GM19023 (cell line): ENCODE measurements around the gene TMBIM4.
"Not testable (repeated sequence)": the region's sequence is repeated elsewhere in the genome, so short reads cannot be mapped to it uniquely, and the experiment has no call there.

Experiments used
- ATAC-seq: cut with Tn5 transposase; IDR thresholded peaks from one replicate; pipeline ENCODE4 v1.9.1; 2021; ENCODE audit warnings: mild to moderate bottlenecking, moderate library complexity; ENCODE audit not compliant: unreplicated experiment

Gene TMBIM4

DNA sequence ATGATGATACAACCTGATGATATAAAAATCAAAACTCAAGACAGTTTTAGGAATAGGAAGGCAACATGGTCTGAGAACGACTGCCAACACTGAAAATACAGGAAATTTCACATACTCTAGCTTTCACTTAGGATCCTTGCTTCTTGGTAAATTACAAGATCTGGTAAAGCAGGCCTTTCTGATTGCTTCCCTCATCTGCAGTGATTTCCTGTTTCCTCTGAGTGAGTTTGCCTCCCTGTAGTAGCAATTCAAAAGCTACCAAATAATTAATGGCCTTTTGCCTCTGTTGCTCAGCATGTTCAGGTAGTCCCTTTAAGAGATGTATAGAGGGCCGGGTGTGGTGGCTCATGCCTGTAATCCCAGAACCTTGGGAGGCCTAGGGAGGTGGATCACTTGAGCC, 17.2 kb upstream of the TMBIM4 start:
- no peak for ATAC-seq

DNA sequence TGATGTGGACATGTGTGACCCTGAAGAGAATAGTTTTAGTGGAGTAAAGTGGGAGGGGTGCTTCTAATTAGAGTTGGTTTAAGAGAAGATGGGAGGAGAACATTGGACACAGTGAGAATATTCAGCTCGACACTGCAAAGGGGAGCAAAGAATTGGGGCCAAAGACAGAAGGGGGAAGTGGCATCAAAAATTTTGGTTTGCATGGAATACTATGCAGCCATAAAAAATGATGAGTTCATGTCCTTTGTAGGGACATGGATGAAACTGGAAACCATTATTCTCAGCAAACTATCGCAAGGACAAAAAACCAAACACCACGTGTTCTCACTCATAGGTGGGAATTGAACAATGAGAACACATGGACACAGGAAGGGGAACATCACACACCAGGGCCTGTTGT, 15.0 kb upstream of the TMBIM4 start:
- ATAC-seq: not testable (repeated sequence)

DNA sequence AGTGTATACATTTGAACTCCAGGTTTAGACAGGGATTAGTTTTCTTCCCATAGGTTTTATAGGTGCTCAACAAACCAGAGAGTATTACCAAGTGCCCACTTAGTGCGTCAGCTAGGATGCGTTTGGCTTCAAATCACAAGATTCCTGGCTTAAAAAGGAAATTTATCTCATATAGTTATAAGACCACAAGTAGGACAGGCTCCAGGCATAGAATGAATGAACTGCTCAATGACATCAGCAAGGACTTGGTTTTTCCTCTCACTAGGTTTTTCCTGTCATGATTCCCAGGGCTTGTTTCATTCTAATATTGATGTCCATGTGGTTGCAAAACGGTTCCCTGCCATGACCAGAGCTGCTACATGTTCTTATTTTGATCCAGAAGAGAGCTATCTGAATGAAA, 13.2 kb upstream of the TMBIM4 start:
- no peak for ATAC-seq

DNA sequence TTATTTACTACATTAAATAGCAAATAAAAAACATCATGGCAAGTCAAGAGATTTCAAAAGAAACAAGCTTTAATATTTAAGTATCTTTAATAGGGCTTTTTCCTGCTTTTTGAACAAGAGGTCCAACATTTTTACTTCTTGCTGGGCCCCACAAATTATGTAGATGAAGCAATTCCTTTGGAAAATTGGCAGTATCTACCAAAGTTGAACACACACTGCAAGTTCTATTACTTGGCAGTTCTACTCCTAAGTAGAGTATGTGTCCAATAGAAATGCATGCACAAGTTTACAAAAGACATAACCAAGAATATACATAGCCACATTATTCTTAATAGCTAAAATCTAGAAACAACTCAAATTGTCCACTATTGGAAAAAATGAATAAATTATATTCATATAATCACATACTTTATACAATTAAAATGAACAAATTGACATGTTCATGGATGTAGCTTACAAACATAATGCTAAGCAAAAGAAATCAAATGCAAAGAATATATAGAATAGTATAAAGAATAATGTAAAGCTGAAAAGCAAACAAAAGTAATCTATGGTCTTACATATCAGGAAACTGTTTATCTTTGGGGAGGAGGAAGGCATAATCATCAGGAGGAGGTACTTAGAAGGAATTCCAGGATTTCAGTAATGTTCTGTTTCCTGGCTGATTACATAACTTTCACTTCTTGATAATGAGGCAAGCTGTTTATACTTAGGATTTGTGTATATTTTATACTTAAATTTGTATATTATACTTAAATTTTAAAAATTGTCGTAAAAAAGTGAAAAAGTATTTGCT, 6.5 kb upstream of the TMBIM4 start:
- no peak for ATAC-seq

DNA sequence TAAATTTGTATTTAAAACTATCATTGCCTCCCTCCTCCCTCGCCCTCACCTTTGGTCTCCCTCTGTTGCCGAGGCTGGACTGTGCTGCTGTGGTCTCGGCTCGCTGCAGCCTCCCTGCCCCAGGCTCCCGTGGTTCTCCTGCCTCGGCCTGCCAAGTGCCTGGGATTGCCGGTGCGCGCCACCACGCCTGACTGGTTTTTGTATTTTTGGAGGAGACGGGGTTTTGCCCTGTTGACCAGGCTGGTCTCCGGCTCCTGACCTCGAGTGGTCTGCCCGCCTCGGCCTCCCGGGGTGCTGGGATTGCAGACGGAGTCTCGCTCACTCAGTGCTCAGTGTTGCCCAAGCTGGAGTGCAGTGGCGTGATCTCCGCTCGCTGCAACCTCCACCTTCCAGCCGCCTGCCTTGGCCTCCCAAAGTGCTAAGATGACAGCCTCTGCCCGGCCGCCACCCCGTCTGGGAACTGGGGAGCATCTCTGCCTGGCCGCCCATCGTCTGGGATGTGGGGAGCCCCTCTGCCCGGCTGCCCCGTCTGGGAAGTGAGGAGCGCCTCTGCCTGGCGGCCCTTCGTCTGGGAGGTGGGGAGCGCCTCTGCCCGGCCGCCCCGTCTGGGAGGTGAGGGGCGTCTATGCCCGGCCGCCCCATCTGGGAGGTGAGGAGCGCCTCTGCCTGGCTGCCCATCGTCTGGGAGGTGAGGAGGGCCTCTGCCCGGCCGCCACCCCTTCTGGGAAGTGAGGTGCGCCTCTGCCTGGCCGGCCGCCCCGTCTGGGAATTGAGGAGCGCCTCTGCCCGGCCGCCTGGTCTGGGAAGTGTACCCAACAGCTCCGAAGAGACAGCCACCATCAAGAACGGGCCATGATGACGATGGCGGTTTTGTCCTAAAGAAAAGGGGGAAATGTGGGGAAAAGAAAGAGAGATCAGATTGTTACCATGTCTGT, 4.9 kb upstream of the TMBIM4 start:
- not testable (repeated sequence) for ATAC-seq

DNA sequence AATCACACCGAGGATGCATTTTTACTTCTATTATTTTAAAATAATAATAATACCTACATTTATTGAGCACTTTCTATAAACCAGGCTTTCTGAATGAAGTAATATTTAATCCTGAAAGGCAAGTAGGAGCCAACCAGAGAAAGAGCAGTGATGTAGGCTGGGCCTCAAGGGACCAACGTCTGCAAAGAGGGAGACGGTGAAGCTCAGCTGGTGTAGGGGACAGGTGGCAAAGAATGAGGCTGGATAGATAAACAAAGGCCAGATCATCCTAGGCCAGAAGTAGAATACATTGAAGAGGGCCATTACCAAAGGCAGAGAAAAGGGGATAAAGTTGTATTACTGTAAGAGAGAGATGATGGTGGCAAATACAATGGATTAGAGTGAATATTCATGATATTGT, 810 bp upstream of the TMBIM4 start:
- ATAC-seq: no peak

DNA sequence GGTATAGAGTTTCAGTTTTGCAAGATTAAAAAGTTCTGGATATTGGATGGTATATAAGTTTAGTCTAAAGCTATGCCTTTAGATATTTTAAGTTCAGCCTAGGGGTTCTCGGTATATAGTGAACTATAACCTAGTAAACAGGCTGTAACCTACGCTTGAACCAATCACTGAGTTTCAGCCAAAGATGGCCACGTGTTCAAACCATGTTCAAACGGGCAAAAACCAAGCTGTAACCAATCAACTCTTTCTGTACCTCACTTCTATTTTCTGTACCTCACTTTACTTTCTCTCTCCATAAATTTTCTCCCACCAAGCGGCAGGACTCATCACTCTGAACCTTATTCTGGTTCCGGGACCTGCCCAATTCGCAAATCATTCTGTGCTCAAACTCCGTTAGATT, 1.4 kb downstream of the TMBIM4 start:
- no peak for ATAC-seq

DNA sequence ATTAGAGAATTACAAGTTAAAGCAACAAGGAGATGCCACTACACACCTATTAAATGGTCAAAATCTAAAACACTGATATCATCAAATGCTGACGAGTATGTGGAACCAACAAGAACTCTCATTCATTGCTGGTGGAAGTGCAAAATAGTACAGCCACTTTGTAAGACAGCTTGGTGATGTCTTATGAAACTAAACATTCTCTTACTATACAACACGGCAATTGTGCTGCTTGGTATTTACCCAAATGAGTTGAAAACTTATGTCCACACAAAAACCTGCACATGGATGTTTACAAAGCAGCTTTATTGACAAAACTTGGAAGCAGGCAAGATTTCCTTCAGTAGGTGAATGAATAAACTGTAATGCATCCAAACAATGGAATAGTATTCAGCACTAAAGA, 3.2 kb downstream of the TMBIM4 start:
- ATAC-seq: no peak

DNA sequence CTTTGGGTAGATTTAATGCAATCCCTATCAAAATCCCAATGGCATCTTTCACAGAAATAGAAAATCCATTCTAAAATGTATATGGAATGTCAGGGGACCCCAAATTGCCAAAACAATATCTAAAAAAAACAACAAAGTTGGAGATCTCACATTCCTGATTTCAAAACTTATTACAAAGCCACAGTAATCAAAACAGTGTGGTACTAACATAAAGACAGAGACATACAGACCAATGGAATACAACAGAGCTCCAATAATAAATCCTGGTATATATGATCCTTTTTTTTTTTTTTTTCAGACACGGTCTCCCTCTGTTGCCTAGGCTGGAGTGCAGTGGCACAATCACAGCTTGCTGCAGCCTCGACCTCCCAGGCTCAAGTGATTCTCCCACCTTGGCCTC, 4.7 kb downstream of the TMBIM4 start:
- ATAC-seq: no peak

DNA sequence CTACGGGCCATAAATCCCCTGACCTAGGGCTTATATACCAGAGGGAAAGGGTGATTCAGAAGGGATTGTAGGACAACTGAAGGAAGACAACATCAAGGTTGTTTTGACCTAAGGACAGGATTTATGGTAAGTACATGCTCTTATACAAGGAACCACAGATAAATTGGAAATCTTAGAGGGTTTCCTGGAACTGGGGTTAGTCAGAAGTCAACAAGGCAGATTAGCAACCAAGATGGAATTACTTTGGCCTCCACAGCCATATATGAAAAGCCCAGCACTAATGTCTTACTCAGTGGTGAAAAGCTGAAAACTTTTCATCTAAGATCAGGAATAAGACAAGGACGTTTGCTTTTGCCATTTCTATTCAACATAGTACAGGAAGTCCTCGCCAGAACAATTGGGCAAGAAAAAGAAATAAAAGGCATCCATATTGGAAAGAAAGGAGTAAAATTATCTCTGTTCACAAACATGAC, 5.4 kb downstream of the TMBIM4 start:
- no peak for ATAC-seq

DNA sequence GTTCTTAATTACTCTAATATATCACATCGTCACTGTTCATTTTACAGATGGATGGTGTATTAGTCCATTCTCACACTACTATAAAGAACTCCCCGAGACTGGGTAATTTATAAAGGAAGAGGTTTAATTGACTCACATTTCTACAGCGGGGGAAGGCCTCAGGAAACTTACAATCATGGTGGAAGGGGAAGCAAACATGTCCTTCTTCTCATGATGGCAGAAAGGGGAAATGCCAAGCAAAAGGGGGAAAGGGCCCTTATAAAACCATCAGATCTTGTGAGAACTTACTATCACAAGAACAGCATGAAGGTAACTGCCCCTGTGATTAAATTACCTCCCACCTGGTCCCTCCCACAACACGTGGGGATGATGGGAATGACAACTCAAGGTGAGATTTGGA, 6.5 kb downstream of the TMBIM4 start:
- ATAC-seq: no peak

DNA sequence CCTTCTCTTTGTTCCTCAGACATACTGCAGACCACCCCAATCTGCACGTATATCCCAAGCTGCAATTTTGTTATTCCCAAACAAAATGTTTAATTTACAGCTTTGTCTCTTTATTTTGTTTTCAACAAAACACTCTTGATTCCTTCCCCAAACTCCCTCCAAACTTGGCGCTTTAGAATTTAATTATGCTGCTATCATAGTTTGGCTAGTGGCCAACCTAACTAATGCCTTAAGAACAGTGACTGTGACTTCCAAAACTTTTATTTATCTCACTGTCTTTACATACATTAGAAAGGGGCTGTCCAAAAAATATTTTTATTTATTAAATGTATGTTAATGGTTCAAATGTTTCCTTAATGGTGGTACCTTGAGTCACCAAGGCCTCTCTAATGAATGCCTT, 7.1 kb downstream of the TMBIM4 start:
- no peak for ATAC-seq

DNA sequence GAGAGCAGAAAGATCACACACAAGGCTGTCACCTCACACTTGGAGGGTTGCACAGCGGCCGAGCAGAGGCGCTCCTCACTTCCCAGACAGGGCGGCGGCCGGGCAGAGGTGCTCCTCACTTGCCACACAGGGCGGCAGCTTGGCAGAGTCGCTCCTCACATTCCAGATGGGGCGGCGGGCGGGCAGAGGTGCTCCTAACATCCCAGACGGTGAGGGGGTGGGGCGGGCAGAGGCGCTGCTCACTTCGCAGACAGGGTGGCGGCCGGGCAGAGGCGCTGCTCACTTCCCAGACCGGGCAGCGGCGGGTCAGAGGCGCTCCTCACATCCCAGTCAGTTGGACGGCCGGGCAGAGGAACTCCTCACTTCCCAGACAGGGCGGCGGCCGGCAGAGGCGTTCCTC, 9.1 kb downstream of the TMBIM4 start:
- ATAC-seq: no peak

DNA sequence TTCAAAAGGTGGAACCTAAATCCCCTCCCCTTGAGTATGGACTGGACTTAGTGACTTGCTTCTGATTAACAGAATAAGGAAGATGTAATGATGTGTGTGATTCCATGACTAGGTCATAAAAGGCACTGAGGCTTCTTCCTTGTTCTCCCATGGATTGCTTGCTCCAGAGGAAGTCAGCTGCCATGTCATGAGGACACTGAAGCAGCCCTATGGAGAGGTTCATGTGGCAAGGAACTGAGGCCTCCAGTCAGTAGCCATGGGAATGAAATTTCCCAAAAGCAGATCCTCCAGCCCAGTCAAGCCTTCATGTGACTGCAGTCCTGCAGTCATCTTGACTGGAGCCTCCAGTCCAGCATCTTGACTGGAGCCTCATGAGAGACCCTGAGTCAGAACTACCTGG, 10.7 kb downstream of the TMBIM4 start:
- ATAC-seq: no peak

DNA sequence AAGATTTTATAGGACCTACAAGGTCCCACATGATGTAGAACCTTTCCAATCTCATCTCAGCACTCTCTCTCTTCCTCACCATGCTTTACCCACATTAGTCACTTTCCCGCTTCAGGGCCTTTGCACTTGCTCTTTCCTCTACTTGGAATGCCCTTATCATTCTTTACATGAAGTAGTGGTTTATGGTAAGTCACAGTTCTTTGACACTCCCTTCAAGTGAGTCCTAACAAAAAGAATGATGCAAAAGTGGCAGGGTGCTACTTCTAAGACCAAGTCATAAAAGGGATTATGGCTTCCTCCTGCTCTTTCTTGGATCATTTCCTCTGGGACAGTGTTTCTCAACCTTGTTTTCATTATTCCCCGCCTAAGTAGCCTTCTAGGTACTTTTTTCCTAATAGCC, 13.1 kb downstream of the TMBIM4 start:
- ATAC-seq: no peak

DNA sequence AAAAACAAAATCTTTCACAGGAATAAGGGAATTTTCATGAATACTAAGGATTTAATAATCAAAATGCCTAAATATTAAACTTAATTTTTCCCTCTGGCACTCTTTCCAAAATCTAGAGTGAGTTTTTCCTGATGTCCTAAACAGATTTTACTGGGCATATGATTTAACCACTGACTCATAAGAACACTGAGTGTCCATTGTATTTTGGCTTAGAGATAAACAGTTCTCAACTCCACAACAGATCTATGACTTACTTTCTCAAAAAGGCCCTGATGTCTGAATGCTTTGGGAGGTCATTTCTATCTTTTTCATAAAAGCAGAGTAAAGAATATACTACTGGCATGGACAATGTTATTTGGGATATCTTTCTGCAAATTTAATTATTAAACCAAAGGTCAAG, 15.0 kb downstream of the TMBIM4 start:
- ATAC-seq: no peak

DNA sequence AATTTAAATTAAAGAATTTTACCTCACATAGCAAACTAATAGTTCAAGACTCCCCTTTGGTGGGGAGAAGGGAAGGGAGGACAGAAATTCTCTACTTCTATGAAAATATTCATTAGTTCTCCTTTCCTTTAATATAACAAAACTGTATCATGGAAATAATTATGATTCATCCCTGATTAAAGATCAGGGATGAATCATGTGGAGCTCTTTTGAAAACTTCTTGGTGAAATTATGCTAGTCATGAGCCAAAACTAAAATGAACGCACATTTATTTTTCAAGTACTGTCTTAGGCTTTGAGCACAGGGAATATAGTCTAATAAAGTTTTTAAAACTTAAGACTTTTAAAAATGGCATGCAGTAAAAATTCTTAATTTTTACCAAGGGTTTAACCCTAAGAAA, 17.1 kb downstream of the TMBIM4 start:
- no peak for ATAC-seq

DNA sequence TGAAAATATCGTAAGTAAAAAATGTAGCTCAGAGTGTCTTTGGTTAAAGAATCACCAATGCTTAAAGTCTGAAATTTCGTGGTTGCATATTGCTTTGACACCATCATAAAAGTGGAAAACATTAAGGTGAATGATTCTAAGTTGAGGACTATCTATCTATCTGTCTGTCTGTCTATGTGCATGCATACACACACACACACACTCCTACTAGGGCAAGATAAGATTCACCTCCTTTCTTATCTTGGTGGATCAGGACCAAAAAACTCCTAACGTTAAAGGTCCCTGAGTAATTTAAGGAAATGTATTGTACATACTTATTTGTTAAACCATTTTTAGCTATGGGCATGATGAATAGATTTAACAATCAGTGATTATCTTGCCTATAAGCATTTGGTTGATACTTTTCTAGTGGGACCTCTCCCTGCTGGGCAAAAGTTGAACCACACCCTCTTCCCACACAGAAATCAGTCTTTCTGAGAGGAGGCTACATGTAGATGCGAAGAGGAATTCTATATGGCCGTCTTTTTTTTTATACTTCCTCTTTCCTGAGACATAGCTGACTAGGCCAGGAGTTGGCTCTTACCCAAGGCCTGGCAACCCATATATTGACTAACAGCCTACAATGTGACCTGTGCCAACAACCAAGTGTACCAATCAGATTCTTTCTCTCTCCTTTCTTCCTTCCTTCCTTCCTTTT, 19.9 kb downstream of the TMBIM4 start:
- no peak for ATAC-seq

DNA sequence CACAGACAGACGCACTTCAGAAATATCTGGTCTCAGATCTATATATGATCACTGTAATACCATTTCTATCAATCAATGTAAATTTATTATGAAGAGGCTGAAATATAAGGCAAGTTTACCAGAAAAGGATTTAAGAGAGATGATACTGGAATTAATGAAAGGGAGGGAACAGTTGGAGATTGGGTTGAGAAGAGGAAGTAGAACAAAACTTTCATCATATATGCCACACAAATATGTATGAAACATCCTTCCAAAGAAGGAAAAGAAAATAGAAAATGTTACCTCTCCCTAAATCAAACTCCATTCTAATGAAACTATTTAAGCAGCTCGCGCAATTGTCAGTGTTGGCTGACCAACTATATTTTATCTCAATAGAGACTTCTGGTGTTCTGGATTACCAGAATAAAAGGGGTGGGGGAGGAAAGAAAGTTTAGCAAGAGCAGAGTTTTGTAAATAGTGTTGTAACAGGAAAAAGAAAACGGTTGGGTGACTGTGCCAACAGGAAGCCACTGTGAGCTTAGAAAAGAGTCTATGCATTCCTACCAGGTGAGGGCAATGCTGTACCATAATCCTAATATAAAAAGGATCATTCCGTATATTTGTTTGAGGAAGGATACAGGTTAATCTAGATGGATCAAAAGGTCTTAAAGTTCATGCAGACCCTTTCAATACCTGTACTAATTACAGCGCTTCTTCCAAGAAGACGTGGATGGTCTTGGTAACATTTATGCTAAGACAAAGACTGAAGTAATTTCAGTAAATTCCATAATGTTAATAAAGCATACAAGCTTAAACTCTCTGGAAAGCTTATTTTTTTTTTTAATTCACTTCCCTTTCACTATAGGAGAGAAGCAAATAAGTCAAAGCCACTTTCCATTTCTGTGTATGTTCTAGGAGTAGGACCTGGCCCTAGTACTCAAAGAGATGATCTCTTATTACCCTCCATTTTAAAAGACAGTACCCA, 24.7 kb downstream of the TMBIM4 start:
- no peak for ATAC-seq

DNA sequence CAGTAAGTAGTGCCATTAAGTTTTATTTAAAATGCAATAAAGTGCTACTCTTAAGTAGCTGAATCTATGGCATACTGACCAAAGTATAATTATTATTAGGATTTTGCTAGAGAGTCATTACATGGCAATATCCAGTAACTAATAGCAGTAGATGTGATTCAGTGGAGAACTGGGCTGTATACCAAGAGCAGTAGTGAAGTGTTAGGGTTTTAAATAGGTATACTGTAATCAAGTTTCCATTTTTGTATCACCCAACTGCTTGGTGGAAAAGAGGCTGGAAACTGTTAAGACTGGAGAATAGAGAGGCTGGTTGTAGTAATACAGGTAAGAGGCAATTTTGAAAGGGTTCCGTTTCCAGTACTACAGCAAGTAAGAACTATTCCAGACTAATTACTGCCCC, 25.9 kb downstream of the TMBIM4 start:
- ATAC-seq: no peak
